Skeletal muscle tissue (tissue), 4 donors: Measurements from ENCODE around the gene HEXD. TPM values are rescaled to one million over a fixed set of nuclear protein-coding genes. Genes with fewer than 3 reads are reported as not detected.
"Not testable (repeated sequence)": the region's sequence is repeated elsewhere in the genome, so short reads cannot be mapped to it uniquely, and the experiment has no call there.

ENCODE experiments used
- H3K27ac ChIP-seq: one replicate; pipeline ENCODE4 v1.7.0; 2013; ENCODE audit warnings: mild to moderate bottlenecking, low read depth, low read length, inconsistent platforms
- H3K27me3 ChIP-seq, 3 donors: one replicate each; pipeline ENCODE4 v1.7.0; 2013; ENCODE audit warnings: low read length in 3 of 3; ENCODE audit not compliant: control insufficient read depth in 3 of 3, insufficient read depth in 3 of 3
- H3K36me3 ChIP-seq, 3 donors: one replicate each; pipeline ENCODE4 v1.7.0; 2013; ENCODE audit warnings: low read length in 3 of 3; ENCODE audit not compliant: control insufficient read depth in 3 of 3, insufficient read depth in 3 of 3
- H3K4me1 ChIP-seq, 3 donors: one replicate each; pipeline ENCODE4 v1.7.0; 2013; ENCODE audit warnings: low read length in 3 of 3, mild to moderate bottlenecking in 3 of 3; ENCODE audit not compliant: control insufficient read depth in 3 of 3, insufficient read depth in 3 of 3
- H3K4me3 ChIP-seq, 3 donors: one replicate each; pipeline ENCODE4 v1.7.0; 2013; ENCODE audit warnings: low read length in 3 of 3
- H3K9ac ChIP-seq, 3 donors: one replicate each; pipeline ENCODE4 v1.7.0; 2013; ENCODE audit warnings: low read length in 3 of 3, mild to moderate bottlenecking in 3 of 3, moderate library complexity in 2 of 3, low read depth in 1 of 3
- H3K9me3 ChIP-seq, 3 donors: one replicate each; pipeline ENCODE4 v1.7.0; 2013; ENCODE audit warnings: low read length in 3 of 3; ENCODE audit not compliant: control insufficient read depth in 3 of 3
- total RNA-seq: library from RNA; depleted of rRNA; stranded (reverse); fragments of >200 nt; gene quantifications from one replicate; pipeline ENCODE4 v1.2.3, GENCODE V29; 2014
- donor health status: Osteomylitis.

The HEXD gene
- total RNA-seq, 1 donor from 2014 or later = 11.5 TPM

DNA sequence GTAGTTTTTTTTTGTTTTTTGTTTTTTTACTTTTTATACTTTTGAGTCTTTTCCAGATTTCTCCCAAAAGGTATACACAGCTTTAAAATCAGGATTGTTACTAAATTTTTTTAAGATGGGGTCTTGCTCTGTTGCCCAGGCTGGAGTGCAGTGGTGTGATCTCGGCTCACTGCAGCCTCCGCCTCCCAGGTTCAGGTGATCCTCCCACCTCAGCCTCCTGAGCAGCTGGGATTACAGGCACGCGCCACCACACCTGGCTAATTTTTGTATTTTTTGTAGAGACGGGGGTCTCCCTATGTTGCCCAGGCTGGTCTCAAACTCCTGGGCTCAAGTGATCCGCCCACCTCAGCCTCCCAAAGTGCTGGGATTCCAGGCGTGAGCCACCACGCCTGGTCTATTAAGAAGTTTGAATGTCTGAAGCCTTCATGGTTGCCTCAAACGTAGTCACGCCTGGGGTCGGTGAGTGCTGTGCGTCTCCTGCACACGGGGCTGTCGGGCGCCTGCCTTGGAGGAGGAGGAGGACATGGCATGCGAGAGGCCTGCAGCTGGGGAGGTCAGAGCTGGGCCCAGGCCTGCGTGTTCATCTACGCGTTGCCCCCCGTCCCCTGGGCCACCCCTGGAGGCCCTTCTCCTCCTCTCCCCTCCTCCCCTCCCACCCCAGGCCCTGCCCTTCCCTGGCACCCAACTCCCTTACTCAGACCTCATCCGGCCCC, 35.8 kb upstream of the HEXD start:
- Histone ChIP-seq H3K4me1 (peaks cover 34 to 53% (median 43%) of the 10 kb centered on the region in 3 donors), H3K27me3 (peaks cover 26 to 52% (median 35%) of the 10 kb centered on the region in 3 donors)
- not testable (repeated sequence) for H3K27ac ChIP-seq, H3K9ac ChIP-seq, H3K4me3 ChIP-seq, H3K36me3 ChIP-seq, H3K9me3 ChIP-seq

DNA sequence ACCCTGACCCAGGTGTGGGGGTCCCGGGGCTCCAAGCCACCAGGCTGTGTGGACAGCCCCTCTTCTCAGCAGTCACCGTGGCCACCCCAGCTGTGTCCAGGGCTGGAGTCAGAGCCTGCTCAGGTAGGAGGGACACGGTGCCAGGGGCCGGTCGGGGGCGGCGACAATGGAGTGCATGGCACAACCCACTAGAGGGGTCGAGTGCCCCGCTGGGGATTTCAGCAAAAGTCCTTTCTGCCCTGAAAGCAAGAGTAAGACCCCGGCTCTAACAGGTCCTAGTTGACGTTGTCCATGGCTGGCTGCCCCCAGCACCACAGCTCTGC, 35.3 kb upstream of the HEXD start:
- peaks cover 35 to 58% (median 48%) of the 10 kb centered on the region in 3 donors for H3K4me1 ChIP-seq
- H3K36me3 ChIP-seq = no peaks in the 10 kb centered on the region
- H3K9me3 ChIP-seq = no peaks in the 10 kb centered on the region
- no peak overlapping the region for H3K9ac ChIP-seq
- H3K27me3 ChIP-seq = peaks cover 26 to 51% (median 35%) of the 10 kb centered on the region in 3 donors
- H3K27ac ChIP-seq = no peak overlapping the region
- H3K4me3 ChIP-seq = no peak overlapping the region

DNA sequence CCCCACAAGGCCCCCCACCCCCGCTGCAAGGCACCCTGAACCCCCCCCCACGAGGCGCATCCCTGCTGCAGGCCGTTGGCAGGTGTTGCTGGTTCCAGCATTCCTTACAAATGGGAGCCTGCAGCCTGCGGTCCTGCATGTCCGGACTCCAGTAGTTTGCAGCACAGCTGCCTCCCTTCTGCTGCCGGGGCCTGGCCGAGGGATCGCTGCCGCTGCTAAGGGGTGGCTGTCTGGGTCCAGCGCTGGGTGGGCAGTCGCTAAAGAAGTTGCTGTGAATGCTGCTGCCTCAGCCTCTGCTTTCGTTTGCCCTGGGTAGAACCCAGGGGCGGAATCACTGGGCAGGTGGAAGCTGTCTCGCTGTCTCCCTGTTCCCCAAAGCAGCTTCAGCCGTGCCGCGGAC, 34.7 kb upstream of the HEXD start:
- H3K9ac ChIP-seq = peak overlapping the region in 1 of 3 donors; percentile 40
- H3K27ac ChIP-seq = no peak overlapping the region
- H3K4me3 ChIP-seq = no peak overlapping the region
- no peaks in the 10 kb centered on the region for H3K9me3 ChIP-seq
- H3K36me3 ChIP-seq = no peaks in the 10 kb centered on the region
- H3K4me1 ChIP-seq = peaks cover 34 to 55% (median 48%) of the 10 kb centered on the region in 3 donors
- H3K27me3 ChIP-seq = peaks cover 22 to 46% (median 30%) of the 10 kb centered on the region in 3 donors

DNA sequence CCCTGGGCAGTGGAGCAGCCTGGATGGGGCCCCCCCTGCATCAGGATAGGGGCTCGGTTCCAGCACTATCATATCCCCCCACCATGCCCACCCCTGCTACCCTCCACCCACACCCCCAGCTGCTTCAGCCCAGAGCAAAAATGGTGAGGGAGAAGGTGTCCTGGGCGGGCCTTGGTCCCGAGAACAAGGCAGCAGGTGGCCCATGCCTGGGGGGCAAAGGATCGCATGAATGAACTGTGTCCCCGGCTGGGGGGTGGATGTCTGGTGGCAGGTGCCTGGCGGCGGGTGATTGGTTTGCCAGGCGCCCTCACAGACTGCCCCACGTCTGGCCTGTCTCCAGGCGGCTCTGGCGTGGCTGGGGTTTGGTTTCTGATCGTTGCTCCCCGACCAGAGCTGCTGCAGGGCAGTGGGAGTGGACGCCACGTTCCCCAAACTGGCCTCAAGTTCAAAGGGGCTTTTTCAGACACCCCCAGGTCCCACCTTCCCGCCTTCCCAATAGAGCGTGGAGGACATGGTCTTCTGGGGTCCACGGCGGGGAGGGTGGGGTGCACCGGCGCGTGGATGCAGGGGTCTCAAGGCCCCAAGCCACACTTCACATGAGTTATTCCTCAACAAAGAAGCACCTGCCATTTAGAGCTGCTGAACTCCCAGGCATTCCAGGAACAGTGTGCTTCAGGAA, 34.0 kb upstream of the HEXD start:
- peaks cover 33 to 51% (median 43%) of the 10 kb centered on the region in 3 donors for H3K4me1 ChIP-seq
- H3K9ac ChIP-seq = peak overlapping the region in 2 of 3 donors; percentile 38 to 50
- peak overlapping the region in 2 of 3 donors; percentile 36 to 45 for H3K4me3 ChIP-seq
- peaks cover 18 to 40% (median 25%) of the 10 kb centered on the region in 3 donors for H3K27me3 ChIP-seq
- H3K36me3 ChIP-seq = no peaks in the 10 kb centered on the region
- H3K27ac ChIP-seq = peak overlapping the region; percentile 40
- no peaks in the 10 kb centered on the region for H3K9me3 ChIP-seq

DNA sequence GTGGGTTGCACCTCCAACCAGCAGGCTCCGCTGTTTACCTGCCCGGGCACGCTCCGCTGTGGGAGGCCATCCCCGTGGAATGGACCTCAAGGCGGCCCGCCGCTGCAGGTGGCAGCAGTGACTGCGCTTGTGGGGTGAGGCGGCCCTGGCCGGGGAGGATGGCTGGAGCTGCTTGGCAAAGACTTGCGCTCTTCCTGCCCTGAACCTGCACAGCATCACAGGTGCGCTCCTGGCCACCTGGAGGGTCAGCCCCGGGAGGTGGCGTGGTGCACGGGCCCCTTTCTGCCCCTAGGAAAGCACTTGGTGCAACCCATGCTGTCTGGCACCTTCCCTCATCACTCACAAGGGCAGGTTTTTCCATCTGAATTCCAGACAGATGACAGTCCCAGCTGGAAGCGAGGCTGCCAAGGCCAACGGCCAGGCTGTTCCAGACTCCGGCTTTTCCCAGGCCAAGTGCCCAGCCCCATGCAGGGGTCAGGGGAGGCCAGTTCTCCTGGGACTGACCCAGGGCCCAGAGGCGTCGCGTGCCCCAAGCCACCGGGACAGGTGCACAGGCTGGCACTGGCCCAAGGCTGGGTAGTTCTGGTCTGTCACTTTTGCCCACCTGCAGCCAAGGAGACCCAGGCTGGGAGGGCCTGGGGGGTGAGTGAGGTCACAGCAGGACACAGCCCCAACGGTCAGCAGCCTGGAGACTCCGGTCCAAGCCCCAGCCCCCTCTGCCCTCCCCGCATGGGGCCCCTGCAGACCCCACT, 33.2 kb upstream of the HEXD start:
- peaks cover 33 to 51% (median 43%) of the 10 kb centered on the region in 3 donors for H3K4me1 ChIP-seq
- H3K27me3 ChIP-seq = peaks cover 15 to 33% (median 18%) of the 10 kb centered on the region in 3 donors
- H3K36me3 ChIP-seq = no peaks in the 10 kb centered on the region
- H3K27ac ChIP-seq = peak overlapping the region; percentile 40
- H3K9ac ChIP-seq = peak overlapping the region in 1 of 3 donors; percentile 40
- H3K4me3 ChIP-seq = peak overlapping the region in 2 of 3 donors; percentile 36 to 45
- H3K9me3 ChIP-seq = no peaks in the 10 kb centered on the region

DNA sequence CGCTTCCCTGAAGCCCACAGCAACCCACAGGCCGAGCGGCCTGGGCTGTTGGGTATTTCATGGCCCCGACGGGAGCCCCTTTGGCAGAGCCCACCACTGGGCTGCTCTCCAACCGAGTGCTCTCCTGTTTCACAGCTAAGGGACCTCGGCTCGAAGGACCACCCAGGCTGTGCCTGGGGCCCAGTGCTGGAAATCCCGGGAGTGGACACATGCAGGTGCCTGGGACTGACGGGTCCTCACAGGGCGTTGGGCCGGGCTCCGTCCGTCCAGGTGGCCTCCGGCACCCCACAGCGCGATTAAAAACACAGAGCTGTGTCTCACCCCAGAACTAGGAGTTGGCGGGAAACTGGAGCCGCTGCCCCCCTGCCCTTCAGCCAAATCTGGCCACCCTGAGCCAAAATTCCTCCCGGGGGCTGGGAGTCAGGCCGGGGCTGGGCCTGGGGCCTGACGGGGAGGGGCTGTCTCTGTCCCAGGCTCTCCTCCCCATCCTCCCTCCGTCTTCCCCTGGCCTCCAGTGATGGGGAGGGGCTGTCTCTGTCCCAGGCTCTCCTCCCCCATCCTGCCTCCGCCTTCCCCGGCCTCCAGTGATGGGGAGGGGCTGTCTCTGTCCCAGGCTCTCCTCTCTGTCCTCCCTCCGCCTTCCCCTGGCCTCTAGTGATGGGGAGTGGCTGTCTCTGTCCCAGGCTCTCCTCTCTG, 32.4 kb upstream of the HEXD start:
- H3K4me1 ChIP-seq = peaks cover 32 to 48% (median 42%) of the 10 kb centered on the region in 3 donors
- no peak overlapping the region for H3K4me3 ChIP-seq
- no peak overlapping the region for H3K9ac ChIP-seq
- no peaks in the 10 kb centered on the region for H3K9me3 ChIP-seq
- H3K27ac ChIP-seq = no peak overlapping the region
- H3K27me3 ChIP-seq = peaks cover 11 to 27% (median 14%) of the 10 kb centered on the region in 3 donors
- no peaks in the 10 kb centered on the region for H3K36me3 ChIP-seq

DNA sequence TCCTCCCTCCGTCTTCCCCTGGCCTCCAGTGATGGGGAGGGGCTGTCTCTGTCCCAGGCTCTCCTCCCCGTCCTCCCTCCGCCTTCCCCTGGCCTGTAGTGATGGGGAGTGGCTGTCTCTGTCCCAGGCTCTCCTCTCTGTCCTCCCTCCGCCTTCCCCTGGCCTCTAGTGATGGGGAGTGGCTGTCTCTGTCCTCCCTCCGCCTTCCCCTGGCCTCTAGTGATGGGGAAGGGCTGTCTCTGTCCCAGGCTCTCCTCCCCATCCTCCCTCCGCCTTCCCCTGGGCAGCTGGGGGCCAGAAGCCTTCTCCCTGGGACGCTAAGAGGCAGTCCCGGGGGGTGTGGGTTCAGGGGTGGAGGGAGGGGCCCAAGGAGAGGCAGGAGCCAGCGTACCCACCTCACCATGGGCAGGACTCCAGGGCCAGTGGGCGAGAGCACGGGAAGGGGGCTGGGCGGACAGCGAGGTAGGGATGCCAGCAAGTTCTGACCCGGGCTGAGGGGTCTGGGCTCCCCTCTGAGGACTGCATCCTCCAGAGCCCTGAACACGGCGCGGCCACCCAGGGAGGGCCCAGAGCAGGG, 31.8 kb upstream of the HEXD start:
- no peaks in the 10 kb centered on the region for H3K9me3 ChIP-seq
- H3K9ac ChIP-seq = no peak overlapping the region
- peaks cover 26 to 45% (median 36%) of the 10 kb centered on the region in 3 donors for H3K4me1 ChIP-seq
- peaks cover 6 to 21% (median 7%) of the 10 kb centered on the region in 3 donors for H3K27me3 ChIP-seq
- no peaks in the 10 kb centered on the region for H3K36me3 ChIP-seq
- no peak overlapping the region for H3K27ac ChIP-seq
- H3K4me3 ChIP-seq = no peak overlapping the region

DNA sequence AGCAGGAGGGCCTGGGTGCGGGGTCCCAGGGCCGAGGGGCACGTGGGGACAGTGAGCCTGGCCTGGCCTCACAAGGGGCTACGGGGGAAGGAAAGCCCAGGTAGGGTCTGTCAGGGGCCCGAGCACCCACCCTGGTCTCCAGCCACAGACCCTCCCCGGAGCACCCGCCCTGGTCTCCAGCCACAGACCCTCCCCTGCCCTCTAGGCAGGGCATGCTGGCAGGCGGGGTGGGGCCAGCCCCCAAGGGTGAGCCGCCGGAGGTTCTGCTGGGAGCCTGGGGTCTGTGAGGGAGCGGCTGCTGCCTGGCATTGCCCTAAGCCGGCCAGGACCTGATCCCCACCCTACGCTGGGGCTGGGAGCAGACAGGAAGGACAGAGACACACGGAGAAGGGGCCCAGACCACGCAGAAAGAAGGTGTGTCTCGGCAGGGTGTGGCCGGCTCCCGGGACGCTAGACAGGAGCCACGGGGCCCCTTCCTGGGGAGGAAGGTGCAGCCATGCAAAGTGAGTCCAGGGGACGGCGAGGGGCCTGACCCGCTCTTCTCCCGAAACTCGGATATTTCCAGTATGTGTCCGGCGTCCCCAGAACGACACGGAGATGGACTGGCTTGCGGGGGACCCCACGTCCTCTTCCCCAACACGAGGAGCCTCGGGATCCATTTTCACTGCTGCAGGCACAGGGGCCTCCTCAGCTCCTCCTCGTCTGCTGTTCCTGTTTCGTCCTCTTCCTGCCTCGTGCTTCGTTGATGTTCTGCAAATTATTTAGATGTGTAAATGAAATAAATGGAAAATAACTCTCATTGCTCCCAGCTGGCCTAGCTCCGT, 31.1 kb upstream of the HEXD start:
- no peak overlapping the region for H3K27ac ChIP-seq
- peaks cover 22 to 42% (median 32%) of the 10 kb centered on the region in 3 donors for H3K4me1 ChIP-seq
- H3K9me3 ChIP-seq = no peaks in the 10 kb centered on the region
- no peak overlapping the region for H3K9ac ChIP-seq
- H3K27me3 ChIP-seq = peaks cover 3 to 17% (median 5%) of the 10 kb centered on the region in 3 donors
- peaks cover 3 to 4% (median 3%) of the 10 kb centered on the region in 3 donors for H3K36me3 ChIP-seq
- no peak overlapping the region for H3K4me3 ChIP-seq
